Stomach (tissue), 4 donors: ENCODE results near the gene HPS3.

Experiments used
- CTCF ChIP-seq, 7 experiments: fragments of 450-650 bp in 4 of 7; fragments of 200-600 bp in 3 of 7; sonication (generic) in 3 of 7; IDR thresholded peaks; one replicate each; pipeline ENCODE4 v1.5.1; 2016 to 2019; ENCODE audit warnings: antibody characterized with exemption in 7 of 7, control low read depth in 2 of 7, mild to moderate bottlenecking in 1 of 7
- EP300 ChIP-seq: sonication (generic); formaldehyde crosslinking; IDR thresholded peaks from one replicate; pipeline ENCODE4 v1.6.1; 2017; ENCODE audit warnings: antibody characterized with exemption
- POLR2A ChIP-seq, 4 donors: fragments of 450-650 bp; IDR thresholded peaks; one replicate each; pipeline ENCODE4 v1.6.1; 2016; ENCODE audit warnings: antibody characterized with exemption in 4 of 4, control low read depth in 2 of 4, mild to moderate bottlenecking in 1 of 4, moderate library complexity in 1 of 4

- TF ChIP-seq POLR2A (IDR thresholded peaks at IDR 0.05) = no peak
- TF ChIP-seq CTCF (IDR thresholded peaks at IDR 0.05) = no peak
- no peak for TF ChIP-seq EP300
These were observed 34.0 kb upstream of the HPS3 start for GRCh38 chr3:149095487-149095886.
